KMS-11 (cell line): ENCODE data around the gene ABHD16B.

Experiments
- H2AFZ ChIP-seq: fragments of 200-600 bp; sonication (generic); 2 replicates; pipeline ENCODE4 v1.6.1; 2016; ENCODE audit warnings: antibody characterized with exemption, mixed run types, low read depth
- H3K27ac ChIP-seq: fragments of 200-600 bp; sonication (generic); 2 replicates; pipeline ENCODE4 v1.6.1; 2016; ENCODE audit warnings: mild to moderate bottlenecking, mixed run types
- H3K27me3 ChIP-seq: fragments of 200-600 bp; sonication (generic); 2 replicates; pipeline ENCODE4 v1.6.1; 2017; ENCODE audit warnings: mild to moderate bottlenecking, low read depth, mixed run types, moderate library complexity; ENCODE audit not compliant: insufficient read depth
- H3K36me3 ChIP-seq: fragments of 200-600 bp; sonication (generic); 2 replicates; pipeline ENCODE4 v1.6.1; 2017; ENCODE audit warnings: mild to moderate bottlenecking, mixed run types; ENCODE audit not compliant: insufficient read depth
- H3K4me1 ChIP-seq: fragments of 200-600 bp; sonication (generic); 2 replicates; pipeline ENCODE4 v1.6.1; 2016; ENCODE audit warnings: mild to moderate bottlenecking, low read depth, mixed run types; ENCODE audit not compliant: poor library complexity, severe bottlenecking
- H3K4me2 ChIP-seq: fragments of 200-600 bp; sonication (generic); 2 replicates; pipeline ENCODE4 v1.7.0; 2016; ENCODE audit warnings: mild to moderate bottlenecking, mixed run types
- H3K4me3 ChIP-seq: fragments of 200-600 bp; sonication (generic); IDR thresholded peaks from 2 replicates; pipeline ENCODE4 v1.6.1; 2017; ENCODE audit warnings: low read depth, low read length, mixed read lengths; ENCODE audit not compliant: insufficient read depth
- H3K79me2 ChIP-seq: fragments of 200-600 bp; sonication (generic); 2 replicates; pipeline ENCODE4 v1.6.1; 2016; ENCODE audit warnings: low read depth, mixed run types; ENCODE audit not compliant: insufficient read depth
- H3K9ac ChIP-seq: fragments of 200-600 bp; sonication (generic); 2 replicates; pipeline ENCODE4 v1.6.1; 2016; ENCODE audit warnings: mild to moderate bottlenecking, mixed run types
- H4K20me1 ChIP-seq: fragments of 200-600 bp; sonication (generic); 2 replicates; pipeline ENCODE4 v1.6.1; 2016; ENCODE audit warnings: mild to moderate bottlenecking, mixed run types; ENCODE audit not compliant: insufficient read depth
- TF ChIP-seq, protein P1 (sequence below): fragments of 200-600 bp; sonication (generic); conservative IDR thresholded peaks from 2 replicates; pipeline ENCODE4 v1.6.1; 2017; ENCODE audit warnings: low read depth, mild to moderate bottlenecking, antibody characterized with exemption, low read length, moderate library complexity, mixed read lengths

ABHD16B gene

DNA sequence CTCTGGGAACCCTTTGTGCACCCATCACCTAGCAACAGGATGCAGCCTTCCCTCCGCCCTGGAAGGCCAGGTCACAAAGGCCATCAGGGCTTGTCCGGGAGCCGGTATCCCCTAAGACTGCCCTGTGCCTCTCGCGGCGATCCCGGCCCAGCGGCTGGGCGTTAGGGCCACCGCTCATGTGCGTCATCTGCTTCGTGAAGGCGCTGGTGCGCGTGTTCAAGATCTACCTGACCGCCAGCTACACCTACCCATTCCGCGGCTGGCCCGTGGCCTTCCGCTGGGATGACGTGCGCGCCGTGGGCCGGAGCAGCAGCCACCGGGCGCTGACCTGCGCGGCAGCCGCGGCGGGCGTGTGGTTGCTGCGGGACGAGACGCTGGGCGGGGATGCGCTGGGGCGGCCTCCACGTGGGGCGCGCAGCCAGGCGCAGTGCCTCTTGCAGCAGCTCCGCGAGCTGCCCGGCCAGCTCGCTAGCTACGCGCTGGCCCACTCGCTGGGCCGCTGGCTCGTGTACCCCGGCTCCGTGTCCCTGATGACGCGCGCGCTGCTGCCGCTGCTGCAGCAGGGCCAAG lies at the start of gene ABHD16B:
Gene ABHD16B (plus strand): TSS at position 134 of the 570 bp plus-strand sequence. CDS start 43 bp downstream, at position 177.
- Histone ChIP-seq H3K36me3 (no peaks in the 10 kb centered on the region), H3K27me3 (peaks cover 3% of the 10 kb centered on the region), H3K4me2 (no peak within 1 kb of the TSS), H3K27ac (no peak within 1 kb of the TSS), H3K4me1 (peaks cover 13% of the 10 kb centered on the region), H3K4me3 (no peak within 1 kb of the TSS), H2AFZ (no peak within 1 kb of the TSS), H4K20me1 (no peaks in the 10 kb centered on the region), H3K79me2 (peaks cover 13% of the 10 kb centered on the region), H3K9ac (no peak within 1 kb of the TSS)
- TF ChIP-seq, protein P1, sequence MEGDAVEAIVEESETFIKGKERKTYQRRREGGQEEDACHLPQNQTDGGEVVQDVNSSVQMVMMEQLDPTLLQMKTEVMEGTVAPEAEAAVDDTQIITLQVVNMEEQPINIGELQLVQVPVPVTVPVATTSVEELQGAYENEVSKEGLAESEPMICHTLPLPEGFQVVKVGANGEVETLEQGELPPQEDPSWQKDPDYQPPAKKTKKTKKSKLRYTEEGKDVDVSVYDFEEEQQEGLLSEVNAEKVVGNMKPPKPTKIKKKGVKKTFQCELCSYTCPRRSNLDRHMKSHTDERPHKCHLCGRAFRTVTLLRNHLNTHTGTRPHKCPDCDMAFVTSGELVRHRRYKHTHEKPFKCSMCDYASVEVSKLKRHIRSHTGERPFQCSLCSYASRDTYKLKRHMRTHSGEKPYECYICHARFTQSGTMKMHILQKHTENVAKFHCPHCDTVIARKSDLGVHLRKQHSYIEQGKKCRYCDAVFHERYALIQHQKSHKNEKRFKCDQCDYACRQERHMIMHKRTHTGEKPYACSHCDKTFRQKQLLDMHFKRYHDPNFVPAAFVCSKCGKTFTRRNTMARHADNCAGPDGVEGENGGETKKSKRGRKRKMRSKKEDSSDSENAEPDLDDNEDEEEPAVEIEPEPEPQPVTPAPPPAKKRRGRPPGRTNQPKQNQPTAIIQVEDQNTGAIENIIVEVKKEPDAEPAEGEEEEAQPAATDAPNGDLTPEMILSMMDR, result no peak

DNA sequence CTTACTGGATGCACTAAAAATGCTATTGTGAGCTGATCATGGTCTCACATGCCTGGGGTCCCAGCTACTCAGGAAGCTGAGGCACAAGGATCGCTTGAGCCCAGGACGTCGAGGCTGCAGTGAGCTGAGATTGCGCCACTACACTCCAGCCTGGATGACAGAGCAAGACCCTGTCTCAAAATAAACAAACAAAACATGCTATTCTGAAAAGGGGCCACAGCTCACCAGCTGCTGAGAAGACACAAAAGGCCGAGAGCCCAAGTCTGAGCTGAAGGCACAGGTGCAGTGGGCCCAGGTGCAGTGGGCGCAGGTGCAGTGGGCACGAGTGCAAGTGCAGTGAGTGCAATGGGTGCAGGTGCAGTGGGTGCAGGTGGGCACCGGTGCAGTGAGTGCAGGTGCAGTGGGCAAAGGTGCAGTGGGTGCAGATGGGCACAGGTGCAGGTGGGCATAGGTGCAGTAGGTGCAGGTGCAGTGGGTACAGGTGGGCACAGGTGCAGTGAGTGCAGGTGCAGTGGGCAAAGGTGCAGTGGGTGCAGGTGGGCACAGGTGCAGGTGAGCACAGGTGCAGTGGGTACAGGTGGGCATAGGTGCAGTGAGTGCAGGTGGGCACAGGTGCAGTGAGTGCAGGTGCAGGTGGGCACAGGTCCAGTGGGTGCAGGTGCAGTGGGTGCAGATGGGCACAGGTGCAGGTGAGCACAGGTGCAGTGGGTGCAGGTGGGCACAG lies 46.2 kb upstream of the ABHD16B start:
- H3K27ac ChIP-seq, result no peak overlapping the region
- H3K4me3 ChIP-seq, result no peak overlapping the region
- no peak overlapping the region for H3K9ac ChIP-seq
- peaks cover 72% of the 10 kb centered on the region for H3K27me3 ChIP-seq
- no peaks in the 10 kb centered on the region for H4K20me1 ChIP-seq
- no peaks in the 10 kb centered on the region for H3K4me1 ChIP-seq
- H3K79me2 ChIP-seq, result no peaks in the 10 kb centered on the region
- no peak overlapping the region for H3K4me2 ChIP-seq
- H2AFZ ChIP-seq, result no peak overlapping the region
- H3K36me3 ChIP-seq, result no peaks in the 10 kb centered on the region
- TF ChIP-seq, protein P1, result no peak

DNA sequence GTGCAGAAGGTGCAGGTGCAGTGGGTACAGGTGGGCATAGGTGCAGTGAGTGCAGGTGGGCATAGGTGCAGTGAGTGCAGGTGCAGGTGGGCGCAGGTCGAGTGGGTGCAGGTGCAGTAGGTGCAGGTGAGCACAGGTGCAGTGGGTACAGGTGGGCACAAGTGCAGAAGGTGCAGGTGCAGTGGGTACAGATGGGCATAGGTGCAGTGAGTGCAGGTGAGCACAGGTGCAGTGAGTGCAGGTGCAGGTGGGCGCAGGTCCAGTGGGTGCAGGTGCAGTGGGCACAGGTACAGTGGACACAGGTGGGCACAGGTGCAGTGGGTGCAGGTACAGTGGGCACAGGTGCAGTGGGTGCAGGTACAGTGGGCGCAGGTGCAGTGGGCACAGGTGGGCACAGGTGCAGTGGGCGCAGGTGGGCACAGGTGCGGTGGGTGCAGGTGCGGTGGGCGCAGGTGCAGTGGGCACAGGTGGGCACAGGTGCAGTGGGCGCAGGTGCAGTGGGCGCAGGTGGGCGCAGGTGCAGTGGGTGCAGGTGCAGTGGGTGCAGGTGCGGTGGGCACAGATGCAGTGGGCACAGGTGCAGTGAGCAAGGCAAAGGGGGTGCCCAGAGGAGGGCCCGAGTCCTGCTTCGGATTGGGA lies 45.6 kb upstream of the ABHD16B start:
- H3K79me2 ChIP-seq, result no peaks in the 10 kb centered on the region
- H4K20me1 ChIP-seq, result no peaks in the 10 kb centered on the region
- H3K4me3 ChIP-seq, result no peak overlapping the region
- H3K4me2 ChIP-seq, result no peak overlapping the region
- H3K27me3 ChIP-seq, result peaks cover 72% of the 10 kb centered on the region
- no peaks in the 10 kb centered on the region for H3K4me1 ChIP-seq
- H3K36me3 ChIP-seq, result no peaks in the 10 kb centered on the region
- TF ChIP-seq, protein P1, result no peak
- no peak overlapping the region for H3K27ac ChIP-seq
- no peak overlapping the region for H2AFZ ChIP-seq
- no peak overlapping the region for H3K9ac ChIP-seq

DNA sequence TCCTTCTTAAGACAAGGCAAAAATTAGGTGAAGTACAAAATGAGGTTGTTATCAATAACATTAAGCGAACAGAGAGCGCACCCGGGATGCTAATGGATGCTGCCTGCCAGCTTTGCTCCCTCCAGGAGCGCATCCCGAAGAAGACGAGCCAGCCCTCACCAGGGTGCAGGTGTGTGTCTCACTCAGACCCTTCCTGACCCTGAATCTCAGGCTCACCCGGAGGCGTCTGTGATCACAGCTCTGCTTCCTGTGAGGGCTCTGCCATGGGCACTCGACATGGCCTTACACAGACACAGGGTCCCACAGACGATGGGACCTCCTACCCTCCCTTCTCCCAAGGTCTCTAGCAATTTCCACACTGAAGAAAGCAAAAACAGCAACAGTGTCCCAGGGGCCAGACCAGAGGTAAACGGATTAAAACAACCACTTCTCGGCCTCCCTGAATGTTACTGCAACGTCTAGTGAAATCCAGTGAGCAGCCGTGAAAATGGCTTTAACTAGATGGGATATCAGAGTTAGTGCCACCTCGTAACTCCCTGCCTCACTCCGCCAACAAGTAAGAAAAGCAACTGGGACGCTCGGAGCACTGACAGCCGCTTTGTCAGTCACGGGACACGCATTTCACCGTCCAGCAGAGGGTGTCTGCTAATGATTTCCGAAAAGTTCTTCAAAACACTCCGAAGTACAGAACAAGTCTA lies 41.9 kb upstream of the ABHD16B start:
- Histone ChIP-seq H3K4me2 (no peak overlapping the region), H4K20me1 (no peaks in the 10 kb centered on the region), H3K79me2 (no peaks in the 10 kb centered on the region), H3K27me3 (peaks cover 77% of the 10 kb centered on the region), H3K9ac (no peak overlapping the region), H3K4me3 (no peak overlapping the region), H3K36me3 (no peaks in the 10 kb centered on the region), H3K4me1 (no peaks in the 10 kb centered on the region), H2AFZ (no peak overlapping the region), H3K27ac (no peak overlapping the region)
- TF ChIP-seq, protein P1, result no peak
